Smooth muscle cell (in vitro differentiated cells): ENCODE data around the gene MMP21. TPM values are rescaled to one million over a fixed set of nuclear protein-coding genes. Genes with fewer than 3 reads are reported as not detected.

Source experiments
- DNase-seq: peaks from one replicate; lab custom pipeline; 2025; ENCODE audit not compliant: unreplicated experiment; lab: John Stamatoyannopoulos, UW
- H2AFZ ChIP-seq: fragments of 200-600 bp; sonication (generic); 2 replicates; pipeline ENCODE4 v1.6.0; 2016; ENCODE audit warnings: antibody characterized with exemption, low read depth, mild to moderate bottlenecking
- H3F3A ChIP-seq: fragments of 200-600 bp; sonication (generic); 2 replicates; pipeline ENCODE4 v1.6.0; 2017; ENCODE audit warnings: antibody characterized with exemption, low read depth
- H3K27ac ChIP-seq: fragments of 200-600 bp; sonication (generic); 2 replicates; pipeline ENCODE4 v1.5.1; 2016; ENCODE audit warnings: low read depth, mild to moderate bottlenecking
- H3K27me3 ChIP-seq: fragments of 200-600 bp; sonication (generic); 2 replicates; pipeline ENCODE4 v1.6.1; 2016; ENCODE audit warnings: low read depth, mild to moderate bottlenecking
- H3K36me3 ChIP-seq: fragments of 200-600 bp; sonication (generic); 2 replicates; pipeline ENCODE4 v1.5.1; 2016; ENCODE audit warnings: low read depth
- H3K4me1 ChIP-seq: fragments of 200-600 bp; sonication (generic); 2 replicates; pipeline ENCODE4 v1.5.1; 2016; ENCODE audit warnings: low read depth
- H3K4me2 ChIP-seq: fragments of 200-600 bp; sonication (generic); 2 replicates; pipeline ENCODE4 v1.6.0; 2016; ENCODE audit warnings: mild to moderate bottlenecking
- H3K4me3 ChIP-seq: fragments of 200-600 bp; sonication (generic); 2 replicates; pipeline ENCODE4 v1.5.1; 2016; ENCODE audit warnings: mild to moderate bottlenecking
- H3K79me2 ChIP-seq: fragments of 200-600 bp; sonication (generic); 2 replicates; pipeline ENCODE4 v1.6.0; 2016; ENCODE audit warnings: low read depth, mild to moderate bottlenecking
- H3K9ac ChIP-seq: fragments of 200-600 bp; sonication (generic); 2 replicates; pipeline ENCODE4 v1.6.0; 2016; ENCODE audit warnings: low read depth
- H3K9me3 ChIP-seq: fragments of 200-600 bp; sonication (generic); replicated peaks from 2 replicates; pipeline ENCODE4 v1.5.1; 2016; ENCODE audit warnings: low read depth
- H4K20me1 ChIP-seq: fragments of 200-600 bp; sonication (generic); 2 replicates; pipeline ENCODE4 v1.6.0; 2016; ENCODE audit warnings: low read depth
- CTCF ChIP-seq: fragments of 200-600 bp; sonication (generic); IDR thresholded peaks from 2 replicates; pipeline ENCODE4 v1.5.1; 2017; ENCODE audit warnings: borderline replicate concordance, mild to moderate bottlenecking, antibody characterized with exemption; ENCODE audit not compliant: insufficient read depth, poor library complexity, severe bottlenecking
- WGBS: methylation state at CpG from one replicate; pipeline ENCODE4 v1.1.7; 2016; ENCODE audit warnings: low lambda C conversion rate; 5-methylcytosine and 5-hydroxymethylcytosine counted together
- polyA plus RNA-seq: library from polyadenylated mRNA; unstranded; fragments of >200 nt; fragmentation: Nextera tagmentation; extraction: Ambion mirVana; gene quantifications from 2 replicates; pipeline ENCODE4 v1.2.1, GENCODE V29; 2016
- total RNA-seq: library from RNA; depleted of rRNA; stranded (reverse); fragments of >200 nt; gene quantifications from 2 replicates; pipeline ENCODE4 v1.2.3, GENCODE V29; 2014

MMP21 gene
- total and polyA plus RNA-seq, 2 experiments from 2014 or later, result not detected

GRCh38 chr10:125799451-125800182 is 24.0 kb upstream of the MMP21 start:
- no peak for DNase-seq
- Histone ChIP-seq H3K79me2 (no peaks in the 10 kb centered on the region), H3K9ac (no peak overlapping the region), H3K27ac (peak overlapping the region; percentile 11), H3K4me3 (no peak overlapping the region), H3K36me3 (no peaks in the 10 kb centered on the region), H3K27me3 (no peaks in the 10 kb centered on the region), H4K20me1 (peaks cover 12% of the 10 kb centered on the region), H2AFZ (no peak overlapping the region), H3K9me3 (no peaks in the 10 kb centered on the region), H3F3A (no peaks in the 10 kb centered on the region), H3K4me1 (no peaks in the 10 kb centered on the region), H3K4me2 (peak overlapping the region; percentile 36)
- WGBS, result 48% methylated on average over 8 of the region's 8 CpGs
- no peak for TF ChIP-seq CTCF

- Histone ChIP-seq H4K20me1 (peaks cover 12% of the 10 kb centered on the region), H2AFZ (no peak overlapping the region), H3K4me1 (no peaks in the 10 kb centered on the region), H3K27me3 (no peaks in the 10 kb centered on the region), H3K36me3 (no peaks in the 10 kb centered on the region), H3K27ac (no peak overlapping the region), H3K4me2 (no peak overlapping the region), H3K9ac (no peak overlapping the region), H3K4me3 (no peak overlapping the region), H3K79me2 (no peaks in the 10 kb centered on the region), H3K9me3 (no peaks in the 10 kb centered on the region), H3F3A (no peaks in the 10 kb centered on the region)
- no peak for TF ChIP-seq CTCF
- DNase-seq, result no peak
- WGBS, result 75% methylated on average over 5 of the region's 5 CpGs
These were observed 22.5 kb upstream of the MMP21 start for GRCh38 chr10:125797994-125798662.

GRCh38 chr10:125797424-125797823 is 21.8 kb upstream of the MMP21 start:
- H2AFZ ChIP-seq, result no peak overlapping the region
- H3K4me2 ChIP-seq, result no peak overlapping the region
- no peaks in the 10 kb centered on the region for H3K36me3 ChIP-seq
- H3K27ac ChIP-seq, result no peak overlapping the region
- no peak for TF ChIP-seq CTCF
- H3K9me3 ChIP-seq, result no peaks in the 10 kb centered on the region
- no peak overlapping the region for H3K9ac ChIP-seq
- WGBS, result 94% methylated on average over 8 of the region's 8 CpGs
- H3K4me3 ChIP-seq, result no peak overlapping the region
- no peaks in the 10 kb centered on the region for H3F3A ChIP-seq
- H3K27me3 ChIP-seq, result no peaks in the 10 kb centered on the region
- no peak for DNase-seq
- no peaks in the 10 kb centered on the region for H3K4me1 ChIP-seq
- no peaks in the 10 kb centered on the region for H3K79me2 ChIP-seq
- H4K20me1 ChIP-seq, result peaks cover 12% of the 10 kb centered on the region
